Activated T-cell treated with anti-CD3 and anti-CD28 coated beads for 4 hours (primary cell): ENCODE data around the gene WWOX.
"Not testable (repeated sequence)": the region's sequence is repeated elsewhere in the genome, so short reads cannot be mapped to it uniquely, and the experiment has no call there.

Experiments
- DNase-seq: peaks from one replicate; pipeline ENCODE4 v3.0.0-alpha.2; 2020

Gene WWOX

DNA sequence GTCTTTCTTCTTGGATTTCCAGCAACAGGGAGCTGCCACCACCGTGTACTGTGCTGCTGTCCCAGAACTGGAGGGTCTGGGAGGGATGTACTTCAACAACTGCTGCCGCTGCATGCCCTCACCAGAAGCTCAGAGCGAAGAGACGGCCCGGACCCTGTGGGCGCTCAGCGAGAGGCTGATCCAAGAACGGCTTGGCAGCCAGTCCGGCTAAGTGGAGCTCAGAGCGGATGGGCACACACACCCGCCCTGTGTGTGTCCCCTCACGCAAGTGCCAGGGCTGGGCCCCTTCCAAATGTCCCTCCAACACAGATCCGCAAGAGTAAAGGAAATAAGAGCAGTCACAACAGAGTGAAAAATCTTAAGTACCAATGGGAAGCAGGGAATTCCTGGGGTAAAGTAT lies 1112.1 kb downstream of the WWOX start:
- no peak for DNase-seq

DNA sequence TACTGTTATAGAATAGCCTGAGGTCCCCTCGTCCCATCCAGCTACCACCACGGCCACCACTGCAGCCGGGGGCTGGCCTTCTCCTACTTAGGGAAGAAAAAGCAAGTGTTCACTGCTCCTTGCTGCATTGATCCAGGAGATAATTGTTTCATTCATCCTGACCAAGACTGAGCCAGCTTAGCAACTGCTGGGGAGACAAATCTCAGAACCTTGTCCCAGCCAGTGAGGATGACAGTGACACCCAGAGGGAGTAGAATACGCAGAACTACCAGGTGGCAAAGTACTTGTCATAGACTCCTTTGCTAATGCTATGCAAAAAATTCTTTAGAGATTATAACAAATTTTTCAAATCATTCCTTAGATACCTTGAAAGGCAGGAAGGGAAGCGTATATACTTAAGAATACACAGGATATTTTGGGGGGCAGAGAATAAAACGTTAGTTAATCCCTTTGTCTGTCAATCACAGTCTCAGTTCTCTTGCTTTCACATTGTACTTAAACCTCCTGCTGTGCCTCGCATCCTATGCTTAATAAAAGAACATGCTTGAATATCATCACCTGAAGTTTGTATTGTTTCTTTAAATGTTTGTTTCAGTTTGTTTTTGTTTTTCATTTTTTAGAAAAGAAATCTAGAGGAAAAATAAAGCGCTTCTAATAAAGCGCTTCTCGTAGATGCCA lies 1112.8 kb downstream of the WWOX start:
- DNase-seq: no peak

DNA sequence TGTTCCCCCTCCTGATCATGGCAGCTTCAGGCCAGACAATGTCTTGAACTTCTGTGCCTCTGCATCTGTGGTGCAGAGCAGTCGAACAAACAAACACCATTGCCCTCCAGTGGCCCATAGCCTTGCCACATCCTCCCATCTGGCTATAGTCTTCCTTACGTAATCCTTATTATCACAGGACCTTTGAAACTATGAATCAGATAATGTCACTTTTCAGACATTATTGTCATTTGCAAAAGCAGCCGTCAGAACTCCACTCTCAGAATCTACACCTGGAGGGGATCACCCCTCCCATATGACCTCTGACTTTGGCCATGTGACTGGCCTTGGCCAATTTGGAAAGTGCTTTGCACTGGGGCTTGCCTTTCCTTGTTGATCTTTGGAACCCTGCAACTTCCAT lies 1113.8 kb downstream of the WWOX start:
- no peak for DNase-seq

DNA sequence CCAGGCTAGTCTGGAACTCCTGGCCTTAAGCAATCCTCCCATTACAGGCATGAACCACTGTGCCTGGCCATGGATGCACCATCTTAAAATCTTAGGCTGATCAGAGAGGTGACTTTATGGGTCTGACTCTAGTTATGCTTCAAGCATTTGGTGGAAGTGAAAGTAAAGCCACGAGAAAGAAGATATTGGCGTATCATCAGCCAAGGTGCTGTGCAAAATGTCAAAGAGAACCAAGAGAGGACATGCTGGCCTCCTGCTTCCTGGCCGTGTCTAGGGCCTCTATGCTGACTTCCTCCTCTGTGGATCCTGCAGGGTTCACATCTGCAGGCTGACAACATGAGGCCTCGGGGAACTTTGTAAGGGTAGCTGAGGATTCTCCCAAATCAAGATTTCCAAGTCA lies 1115.8 kb downstream of the WWOX start:
- no peak for DNase-seq

DNA sequence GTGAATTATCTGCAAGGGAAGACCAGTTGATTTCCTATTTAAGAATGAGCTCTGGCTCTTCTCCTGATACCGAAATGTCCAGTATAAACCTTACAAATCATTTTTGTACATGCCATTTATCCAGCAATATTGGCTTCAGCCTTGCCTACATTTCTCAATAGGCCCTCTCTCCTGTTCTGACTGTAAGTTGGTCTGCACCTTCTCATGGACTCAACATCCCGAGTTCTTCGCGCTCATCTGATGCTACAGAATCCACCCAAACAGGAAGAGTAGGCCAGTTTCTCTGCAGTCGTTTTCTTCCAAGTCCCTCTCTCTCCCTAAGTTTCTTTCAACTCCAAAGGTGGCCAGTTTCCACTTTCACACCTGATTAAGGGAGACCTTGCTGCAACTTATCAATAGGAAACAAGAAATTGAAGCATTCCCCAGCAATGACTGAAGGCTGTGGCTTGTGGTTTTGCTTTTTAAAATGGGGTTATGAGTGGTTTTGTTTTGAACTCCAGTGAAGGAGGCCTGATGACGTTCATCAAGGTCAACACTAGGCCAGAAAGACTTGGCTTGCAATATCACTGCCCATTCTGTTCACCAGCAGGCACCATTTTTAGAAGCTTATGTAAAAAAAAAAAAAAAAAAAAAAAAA lies 1118.0 kb downstream of the WWOX start:
- no peak for DNase-seq

DNA sequence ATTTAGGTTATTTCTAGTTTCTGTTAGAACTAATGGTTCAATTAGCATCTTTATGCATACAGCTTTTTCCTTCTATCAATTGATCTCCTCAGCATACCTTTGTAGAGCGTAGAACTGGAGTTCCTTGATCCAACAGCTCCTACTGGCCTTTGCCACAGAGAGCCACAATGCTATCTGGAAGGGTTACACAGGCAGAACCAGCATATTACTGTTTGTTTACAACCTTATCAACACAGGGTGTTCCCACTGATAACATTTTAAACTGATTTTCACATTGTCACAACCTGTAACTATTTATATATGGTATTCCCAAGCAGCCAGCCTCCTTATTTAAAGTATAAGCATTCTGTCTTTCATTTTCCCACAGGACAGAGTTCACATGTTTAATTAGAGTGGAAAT lies 1118.9 kb downstream of the WWOX start:
- no peak for DNase-seq

DNA sequence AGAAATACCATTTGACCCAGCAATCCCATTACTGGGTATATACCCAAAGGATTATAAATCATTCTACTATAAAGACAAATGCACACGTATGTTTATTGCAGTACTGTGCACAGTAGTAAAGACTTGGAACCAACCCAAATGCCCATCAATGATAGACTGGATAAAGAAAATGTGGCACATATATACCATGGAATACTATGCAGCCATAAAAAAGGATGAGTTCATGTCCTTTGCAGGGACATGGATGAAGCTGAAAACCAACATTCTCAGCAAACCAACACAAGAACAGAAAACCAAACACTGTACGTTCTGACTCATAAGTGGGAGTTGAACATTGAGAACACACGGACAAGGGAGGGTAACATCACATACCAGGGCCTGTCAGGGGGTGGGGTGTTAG lies 1126.5 kb downstream of the WWOX start:
- not testable (repeated sequence) for DNase-seq

DNA sequence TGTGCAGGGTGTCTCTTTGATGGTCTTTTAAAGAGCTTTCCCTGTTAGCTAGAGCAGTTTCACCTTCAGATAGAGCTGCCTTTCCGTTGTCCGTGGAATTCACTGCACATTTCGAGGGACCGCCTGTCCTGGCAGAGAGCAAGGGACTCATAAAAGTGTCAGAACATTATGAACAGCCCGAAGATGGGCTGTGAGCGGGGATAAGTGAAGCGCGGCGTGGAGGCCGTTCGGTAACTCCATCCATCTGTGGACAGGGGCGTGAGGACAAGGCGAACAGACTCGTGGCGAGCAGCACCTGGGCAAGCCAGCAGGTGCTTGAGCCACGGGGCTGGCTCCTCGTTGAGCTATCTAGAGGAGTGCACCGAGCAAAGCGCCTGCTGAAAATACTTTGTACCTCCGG lies 1129.9 kb downstream of the WWOX start:
- no peak for DNase-seq

DNA sequence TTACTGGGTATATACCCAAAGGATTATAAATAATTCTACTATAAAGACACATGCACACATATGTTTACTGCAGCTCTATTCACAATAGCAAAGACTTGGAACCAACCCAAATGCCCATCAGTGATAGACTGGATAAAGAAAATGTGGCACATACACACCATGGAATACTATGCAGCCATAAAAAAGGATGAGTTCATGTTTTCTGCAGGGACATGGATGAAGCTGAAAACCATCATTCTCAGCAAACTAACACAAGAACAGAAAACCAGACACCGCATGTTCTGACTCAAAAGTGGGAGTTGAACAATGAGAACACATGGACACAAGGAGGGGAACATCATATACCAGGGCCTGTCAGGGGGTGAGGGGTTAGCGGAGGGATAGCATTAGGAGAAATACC lies 1146.2 kb downstream of the WWOX start:
- DNase-seq: not testable (repeated sequence)

DNA sequence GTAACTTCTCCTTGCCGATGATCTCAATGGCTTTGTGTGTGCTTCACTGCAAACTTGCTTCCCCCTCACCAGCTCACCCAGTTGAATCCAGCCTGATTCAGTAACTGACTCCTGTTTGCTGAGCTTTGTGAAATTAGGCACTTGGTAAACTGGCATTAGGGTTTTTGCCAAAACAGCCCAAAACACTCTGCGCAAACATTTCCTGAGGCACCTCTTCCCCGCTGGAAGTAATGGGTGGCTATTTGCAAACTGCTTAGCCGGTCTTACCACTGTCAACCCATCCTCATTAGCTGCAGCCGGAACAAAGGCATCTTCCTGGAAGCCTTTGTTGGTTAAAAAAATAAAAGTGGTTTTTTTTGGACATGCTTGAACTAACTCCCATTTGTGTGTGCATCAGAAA lies 1147.9 kb downstream of the WWOX start:
- DNase-seq: no peak

DNA sequence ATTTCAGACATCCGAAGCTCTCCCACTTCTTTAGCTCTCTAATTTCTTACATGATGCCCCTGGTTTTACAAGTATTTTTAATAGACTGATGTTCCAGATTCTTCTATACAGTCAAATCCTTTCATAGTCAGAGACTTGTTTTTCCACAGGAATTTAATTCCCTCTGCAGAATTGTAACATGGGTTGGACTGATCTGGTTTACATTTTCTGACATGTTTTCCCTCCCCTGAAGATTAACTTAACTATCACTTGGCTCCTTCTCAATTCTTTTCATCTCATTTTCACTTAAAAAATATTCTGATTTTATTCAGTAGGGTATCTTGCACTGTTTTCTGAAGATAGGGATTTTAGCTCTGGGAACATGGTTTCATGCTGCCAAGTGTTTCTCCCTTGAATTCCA lies 1148.9 kb downstream of the WWOX start:
- DNase-seq: no peak

DNA sequence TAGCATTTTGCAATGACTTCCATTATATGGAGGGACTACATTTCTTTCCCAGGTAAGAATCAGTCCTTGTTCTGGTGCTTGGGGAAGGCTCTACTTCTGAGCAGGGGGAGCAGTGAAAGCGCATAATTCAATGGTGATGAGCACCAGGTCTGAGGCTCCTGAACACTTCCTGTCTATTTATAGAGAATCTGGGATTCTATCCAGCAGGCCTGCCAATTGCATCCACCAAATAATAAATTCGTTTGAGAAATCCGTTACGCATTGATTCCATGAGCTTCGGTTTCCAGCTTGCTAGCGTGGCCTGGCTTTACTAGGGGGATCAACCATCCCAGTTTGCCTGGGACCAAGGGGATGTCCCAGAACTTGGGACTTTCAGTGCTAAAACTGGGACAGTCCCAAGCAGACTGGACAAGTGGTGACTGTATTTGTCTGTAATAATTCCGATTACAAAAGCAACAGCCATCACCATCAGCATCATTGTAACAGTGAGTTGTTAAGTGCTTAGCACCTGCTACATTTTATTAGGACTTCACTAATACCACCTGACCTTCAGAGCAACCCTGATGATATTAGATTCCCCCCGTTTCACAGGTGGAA lies 1151.1 kb downstream of the WWOX start:
- no peak for DNase-seq

DNA sequence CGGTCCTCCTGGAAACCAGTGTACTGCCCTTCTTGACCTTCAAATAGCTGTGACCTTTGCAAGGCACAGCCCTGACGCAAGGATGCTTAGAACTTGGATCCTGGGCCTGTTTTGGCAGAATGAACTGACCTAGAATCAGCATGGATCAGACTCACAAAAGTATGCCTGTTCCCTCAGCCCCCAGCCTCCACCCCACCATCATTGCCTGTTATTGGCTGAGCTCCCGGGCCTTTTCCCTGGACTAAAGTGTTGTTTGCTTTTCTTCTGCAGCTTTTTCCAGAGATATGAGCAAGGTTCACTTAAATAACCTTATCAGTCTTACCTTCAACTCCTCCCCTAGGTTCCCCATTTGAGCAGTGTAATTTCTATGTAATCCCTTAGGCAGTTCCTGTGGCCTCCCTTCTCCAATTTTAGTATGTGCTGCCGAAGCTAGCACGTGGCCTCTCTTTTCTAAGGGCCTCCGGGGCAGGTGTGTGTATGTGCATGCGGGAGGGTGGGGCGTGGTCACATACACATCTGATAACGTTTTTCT lies 1153.7 kb downstream of the WWOX start:
- DNase-seq: no peak

DNA sequence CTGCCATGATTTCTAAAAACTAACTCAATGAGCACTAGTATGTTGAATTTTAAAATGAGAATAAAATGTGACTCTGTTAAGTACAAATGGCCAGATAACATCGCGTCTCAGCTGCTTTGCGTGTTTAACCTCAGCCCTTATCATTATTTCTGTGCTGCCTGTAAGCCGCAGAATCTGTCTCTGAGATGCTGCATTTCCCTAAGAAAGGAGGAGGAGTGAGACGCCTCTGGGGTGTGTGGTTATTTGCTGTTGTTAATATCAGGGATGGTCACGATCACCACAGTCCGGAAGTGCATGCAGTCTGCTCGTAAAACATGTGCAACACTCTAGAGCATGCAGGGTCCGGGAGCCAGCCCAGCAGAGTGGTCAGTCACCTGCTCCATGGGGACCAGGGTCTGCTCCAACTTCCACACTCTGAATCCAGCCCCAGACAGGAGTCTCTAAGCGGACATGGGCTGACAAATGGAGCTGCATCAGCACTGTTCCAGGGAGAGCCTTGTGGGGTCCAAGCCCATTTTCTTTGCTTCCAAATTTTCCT lies 1158.6 kb downstream of the WWOX start:
- no peak for DNase-seq

DNA sequence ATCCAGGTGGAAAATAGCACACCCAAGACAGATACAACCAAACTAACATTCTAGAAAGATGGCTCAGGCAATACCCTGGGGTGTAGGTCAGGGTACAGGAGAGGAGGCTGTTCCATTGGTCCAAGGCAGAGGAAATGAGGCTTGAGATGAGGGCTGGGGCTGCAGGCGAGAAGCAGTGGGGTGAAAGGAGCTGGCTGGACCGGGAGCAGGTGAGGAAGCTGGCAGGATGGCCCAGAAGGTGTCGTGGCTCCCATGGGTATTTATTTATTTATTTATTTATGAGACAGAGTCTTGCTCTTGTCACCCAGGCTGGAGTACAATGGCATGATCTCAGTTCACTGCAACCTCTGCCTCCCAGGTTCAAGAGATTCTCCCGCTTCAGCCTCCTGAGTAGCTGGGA lies 1161.4 kb downstream of the WWOX start:
- DNase-seq: not testable (repeated sequence)

DNA sequence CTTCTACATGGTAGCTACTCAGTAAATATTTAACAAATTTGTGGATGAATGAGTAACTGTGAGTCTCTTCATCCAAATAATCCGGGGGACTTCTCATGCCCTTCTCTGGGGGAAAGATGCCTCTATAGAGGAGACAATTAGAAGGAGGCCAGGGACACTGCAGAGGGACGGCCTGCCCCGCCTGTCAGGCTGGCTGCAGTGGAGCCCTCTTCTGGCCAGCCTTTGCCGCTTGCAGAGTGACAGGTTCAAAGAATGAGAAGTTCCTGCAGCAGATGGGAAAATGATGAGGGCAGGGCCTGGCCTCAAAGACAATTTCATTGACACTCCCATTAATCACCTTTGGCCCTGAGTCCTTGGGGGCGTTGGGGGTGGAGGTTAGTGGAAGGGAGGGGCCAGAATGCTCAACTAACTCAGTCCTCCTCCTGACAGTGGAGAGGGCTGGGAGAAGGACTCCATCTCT lies 1162.1 kb downstream of the WWOX start:
- DNase-seq: no peak

DNA sequence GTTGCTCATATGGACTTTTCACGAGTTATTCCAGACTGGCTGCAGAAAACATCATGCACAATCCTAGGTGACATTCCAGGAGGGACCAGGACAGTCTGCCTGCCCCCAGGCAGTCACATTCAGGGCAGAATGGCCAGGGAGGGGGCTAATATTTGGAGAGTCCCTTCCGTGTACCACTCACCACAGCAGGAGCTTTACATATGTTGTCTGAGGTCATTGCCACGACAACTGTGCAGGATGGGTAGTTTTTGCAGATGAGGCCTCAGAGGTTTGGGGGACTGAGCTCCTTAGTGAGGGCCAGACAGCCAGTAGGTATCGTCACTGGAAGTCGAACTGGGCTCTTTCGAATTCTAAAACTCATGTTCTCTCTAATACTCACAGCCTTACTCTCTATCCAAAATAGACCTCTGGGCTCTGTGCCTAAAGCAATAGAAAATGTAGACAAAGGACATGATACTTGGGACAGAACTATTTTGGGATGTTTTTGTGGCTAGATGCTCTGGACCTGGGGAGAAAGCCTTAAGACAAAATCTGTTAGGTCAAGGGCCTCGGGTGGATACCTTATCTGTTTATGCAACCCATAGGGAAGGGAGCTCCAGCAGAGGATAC lies 1162.6 kb downstream of the WWOX start:
- DNase-seq: no peak
